LNCaP clone FGC (cell line): ENCODE measurements around the gene ASPG.

Source experiments
- DNase-seq: peaks from one replicate; pipeline ENCODE4 v3.0.0-alpha.2; 2011; ENCODE audit warnings: low read depth
- H3K4me3 ChIP-seq: 2 replicates; pipeline ENCODE4 v1.5.1; 2011; ENCODE audit warnings: mild to moderate bottlenecking, low read depth, low read length, control low read depth
- TF ChIP-seq, protein P1 (sequence below): IDR thresholded peaks from 2 replicates; pipeline ENCODE4 v1.5.1; 2012; ENCODE audit warnings: mild to moderate bottlenecking; ENCODE audit not compliant: control insufficient read depth, insufficient read depth; ENCODE audit errors: extremely low read depth

ASPG gene

DNA sequence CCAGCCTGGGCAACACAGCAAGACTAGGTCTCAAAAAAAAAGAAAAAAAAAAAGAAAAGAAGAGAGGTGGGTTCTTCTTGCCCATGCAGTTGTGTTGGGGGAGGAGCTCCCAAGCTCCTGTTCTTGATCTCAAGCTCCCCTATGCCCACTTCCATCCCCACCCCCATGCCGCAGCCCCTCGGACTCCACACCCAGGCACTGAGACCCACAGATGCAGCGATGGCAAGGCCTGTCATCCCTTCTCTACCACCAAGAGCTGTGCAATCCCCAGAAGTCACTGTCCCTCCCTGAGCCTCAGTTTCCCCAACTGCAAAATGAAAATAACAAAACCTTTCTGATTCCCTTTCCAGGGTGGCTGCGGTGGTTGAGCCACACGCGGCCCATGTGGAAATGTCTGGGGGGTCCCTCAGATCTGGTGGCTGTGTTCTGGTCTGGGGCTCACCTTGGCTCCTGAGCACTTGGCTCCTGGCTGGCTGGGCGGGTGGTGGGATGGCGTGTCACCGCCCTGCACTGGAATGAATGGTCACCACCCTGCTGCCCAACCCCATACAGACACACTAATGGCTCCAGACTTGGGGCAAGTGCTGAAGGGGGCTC lies 30.3 kb downstream of the ASPG start:
- H3K4me3 ChIP-seq, result peak overlapping the region; percentile 71
- TF ChIP-seq, protein P1, sequence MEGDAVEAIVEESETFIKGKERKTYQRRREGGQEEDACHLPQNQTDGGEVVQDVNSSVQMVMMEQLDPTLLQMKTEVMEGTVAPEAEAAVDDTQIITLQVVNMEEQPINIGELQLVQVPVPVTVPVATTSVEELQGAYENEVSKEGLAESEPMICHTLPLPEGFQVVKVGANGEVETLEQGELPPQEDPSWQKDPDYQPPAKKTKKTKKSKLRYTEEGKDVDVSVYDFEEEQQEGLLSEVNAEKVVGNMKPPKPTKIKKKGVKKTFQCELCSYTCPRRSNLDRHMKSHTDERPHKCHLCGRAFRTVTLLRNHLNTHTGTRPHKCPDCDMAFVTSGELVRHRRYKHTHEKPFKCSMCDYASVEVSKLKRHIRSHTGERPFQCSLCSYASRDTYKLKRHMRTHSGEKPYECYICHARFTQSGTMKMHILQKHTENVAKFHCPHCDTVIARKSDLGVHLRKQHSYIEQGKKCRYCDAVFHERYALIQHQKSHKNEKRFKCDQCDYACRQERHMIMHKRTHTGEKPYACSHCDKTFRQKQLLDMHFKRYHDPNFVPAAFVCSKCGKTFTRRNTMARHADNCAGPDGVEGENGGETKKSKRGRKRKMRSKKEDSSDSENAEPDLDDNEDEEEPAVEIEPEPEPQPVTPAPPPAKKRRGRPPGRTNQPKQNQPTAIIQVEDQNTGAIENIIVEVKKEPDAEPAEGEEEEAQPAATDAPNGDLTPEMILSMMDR, result no peak
- DNase-seq, result no peak

DNA sequence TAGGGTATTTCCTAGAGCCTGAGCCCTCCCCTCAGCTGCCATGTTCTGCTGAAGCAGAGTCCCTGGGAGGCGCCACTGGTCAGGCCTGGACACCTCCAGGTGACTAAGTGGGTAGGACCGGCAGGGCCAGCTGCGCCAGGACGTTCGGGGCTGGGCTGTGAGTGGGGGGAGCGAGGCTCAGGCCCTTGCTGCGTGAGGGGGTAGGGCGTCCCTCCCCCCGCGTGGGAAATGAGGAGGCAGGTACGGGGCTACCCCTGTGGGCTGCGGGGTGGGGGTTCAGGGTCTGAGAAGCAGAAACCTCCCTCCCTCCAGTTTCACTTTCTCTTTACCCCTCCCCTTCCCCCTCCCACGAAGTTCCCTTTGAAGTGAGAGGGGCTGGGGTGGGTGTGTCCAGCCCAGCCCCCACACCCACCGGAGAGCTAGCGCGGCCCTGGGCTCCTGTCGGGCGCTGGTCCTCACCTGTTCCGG lies 30.8 kb downstream of the ASPG start:
- TF ChIP-seq, protein P1, result 0 out of 2 replicates have a peak, but pooled peaks have one; percentile 14
- H3K4me3 ChIP-seq, result peak overlapping the region; percentile 71
- DNase-seq, result no peak

DNA sequence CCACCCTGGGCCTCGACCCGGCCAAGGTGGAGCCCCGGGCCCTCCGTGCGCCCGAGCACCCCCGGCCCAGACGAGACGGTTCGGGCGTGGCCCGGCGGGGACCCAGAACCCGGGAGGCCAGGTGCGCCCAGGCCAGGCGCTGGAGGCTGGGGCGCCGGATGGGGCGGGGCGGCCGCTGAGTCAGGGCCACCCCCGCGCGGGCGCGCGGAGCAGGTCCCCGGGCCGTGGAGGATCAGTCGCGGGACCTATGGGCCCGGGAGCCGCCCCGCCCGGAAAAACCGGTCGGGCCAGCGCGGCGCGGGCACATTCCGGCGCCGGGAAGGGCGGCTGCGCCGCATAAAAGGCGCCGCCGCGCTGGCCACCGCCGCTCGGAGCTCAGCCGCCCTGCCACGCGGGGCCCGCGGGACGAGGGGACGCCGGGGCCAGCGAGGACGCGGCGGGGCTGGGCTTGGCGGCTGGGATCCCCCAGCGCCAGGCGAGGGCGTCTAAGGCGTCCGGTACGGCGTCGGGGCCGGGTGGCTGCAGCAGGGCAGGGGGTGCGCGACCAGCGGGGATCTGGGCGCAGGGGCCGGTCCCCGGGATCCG lies 31.3 kb downstream of the ASPG start:
- TF ChIP-seq, protein P1, result no peak
- no peak for DNase-seq
- H3K4me3 ChIP-seq, result peak overlapping the region; percentile 71

DNA sequence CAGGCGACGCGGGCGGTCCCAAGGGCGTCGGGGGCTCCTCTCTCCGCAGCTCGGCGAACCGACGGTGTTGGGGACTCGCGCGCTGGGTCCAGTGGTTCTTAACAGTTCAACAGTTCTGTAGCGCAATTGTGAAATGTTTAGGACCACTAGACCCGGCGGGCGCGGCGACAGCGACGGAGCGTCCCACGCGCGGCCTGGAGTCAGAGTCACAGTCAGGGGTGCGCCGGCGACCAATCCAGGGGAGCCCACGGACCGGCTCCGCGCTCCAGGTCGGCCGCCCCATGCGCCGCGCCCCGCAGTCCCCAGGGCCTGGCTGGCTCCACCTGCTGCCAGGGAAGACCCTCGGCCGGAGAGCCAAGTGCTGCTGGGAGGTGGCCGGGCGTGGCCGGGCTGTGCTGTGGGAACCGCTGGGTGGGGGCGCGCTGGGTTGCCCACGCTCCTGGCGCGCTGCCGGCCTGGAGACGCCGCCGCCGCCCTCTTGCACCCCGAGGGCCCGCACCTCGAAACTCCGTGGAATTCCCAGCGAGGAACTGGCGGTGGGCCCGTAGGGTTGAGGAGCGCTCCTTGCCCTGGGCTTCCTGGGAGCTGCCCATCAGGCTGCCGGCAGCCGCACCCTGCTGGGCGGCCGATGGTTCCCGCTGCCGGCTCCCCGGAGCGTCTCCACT lies 32.0 kb downstream of the ASPG start:
- peak overlapping the region; percentile 50 for H3K4me3 ChIP-seq
- DNase-seq, result no peak
- TF ChIP-seq, protein P1, result no peak

DNA sequence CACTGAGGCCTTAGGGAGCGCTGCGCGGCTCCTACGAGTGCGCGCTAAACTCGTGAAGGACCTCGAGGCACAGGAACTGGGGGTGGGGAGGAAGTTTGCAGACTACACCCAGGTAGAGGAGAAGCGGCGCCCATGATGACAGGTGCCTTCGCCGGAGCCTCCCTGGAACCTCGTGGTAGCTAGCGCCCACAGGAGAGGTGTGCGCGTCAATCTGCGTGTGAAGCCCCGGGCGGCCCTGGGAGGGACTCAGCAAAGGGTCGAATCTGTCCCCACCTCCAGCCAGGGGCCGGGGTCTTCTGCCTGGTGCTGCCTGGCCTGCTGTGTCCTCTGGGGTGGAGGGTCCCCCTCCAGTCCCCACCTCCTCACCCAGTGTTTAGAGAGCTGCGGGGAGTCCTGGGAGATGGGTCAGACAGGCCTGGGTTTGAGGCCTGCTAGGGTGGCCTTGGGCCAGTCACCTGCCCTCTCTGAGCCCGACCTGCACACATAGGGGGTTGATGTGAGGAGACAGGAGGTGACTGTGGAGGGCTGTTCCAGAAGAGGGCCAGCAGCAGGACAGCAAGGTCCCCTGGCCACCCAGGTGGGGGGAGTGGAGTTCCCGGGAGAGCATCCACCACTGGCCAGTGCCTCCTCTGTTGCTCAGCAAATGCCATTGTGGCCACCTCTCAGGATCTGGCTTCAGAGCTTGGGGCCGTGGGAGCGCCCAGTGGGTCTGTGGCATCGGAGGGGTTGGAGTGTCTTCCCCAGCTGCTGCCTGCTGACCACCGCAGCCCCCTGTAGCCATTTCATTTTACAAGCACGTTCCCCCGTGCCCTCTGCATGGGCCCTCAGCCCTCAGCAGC lies 32.7 kb downstream of the ASPG start:
- no peak for DNase-seq
- no peak overlapping the region for H3K4me3 ChIP-seq

DNA sequence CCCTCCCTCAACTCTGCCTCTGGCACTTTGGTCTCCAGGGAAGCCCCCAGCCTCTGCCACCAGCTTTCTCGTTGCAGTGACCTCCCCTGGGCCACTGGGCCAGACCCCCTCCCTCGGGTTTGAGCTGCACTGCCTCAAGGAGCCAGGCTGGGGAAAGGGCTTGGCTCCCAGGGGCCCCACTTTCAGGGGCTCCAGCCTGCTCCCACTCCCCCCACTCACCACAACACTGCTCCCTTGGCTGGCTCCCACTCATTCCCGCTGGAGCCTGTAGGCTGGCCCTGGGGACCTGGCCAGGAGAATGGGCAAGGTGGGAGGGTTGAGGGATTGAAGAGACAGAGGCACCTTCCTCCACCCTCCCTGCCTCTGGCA lies 33.6 kb downstream of the ASPG start:
- TF ChIP-seq, protein P1, result no peak
- no peak for DNase-seq
- no peak overlapping the region for H3K4me3 ChIP-seq

More for the DNA sequence above, 32.7 kb downstream of the ASPG start:
- TF ChIP-seq, protein P1, result no peak
